Right lobe of liver (tissue), 6 donors: ENCODE measurements around the gene TUB. TPM values are rescaled to one million over a fixed set of nuclear protein-coding genes. Genes with fewer than 3 reads are reported as not detected.

Source experiments
- ATAC-seq, 4 donors: fragments of 200-7000 bp; cut with Tn5 transposase; one replicate each; pipeline ENCODE4 v1.9.1; 2020; ENCODE audit warnings: mild to moderate bottlenecking in 4 of 4, moderate library complexity in 4 of 4
- DNase-seq, 3 donors: peaks; one replicate each; pipeline ENCODE4 v3.0.0-alpha.2; 2020
- H3K27ac ChIP-seq, 3 donors: fragments of 200-600 bp; one replicate each; pipeline ENCODE4 v1.8.0; 2022
- H3K27me3 ChIP-seq, 2 donors: fragments of 200-600 bp; one replicate each; pipeline ENCODE4 v1.8.0; 2022
- H3K36me3 ChIP-seq, 4 donors: fragments of 200-600 bp; sonication (generic) in 1 of 4; one replicate each; pipeline versions ENCODE4 v1.5.1 to v1.8.0; 2017 to 2022; ENCODE audit warnings: control low read depth in 1 of 4
- H3K4me1 ChIP-seq, 4 donors: fragments of 200-600 bp; sonication (generic) in 1 of 4; one replicate each; pipeline versions ENCODE4 v1.5.1 to v1.8.0; 2017 to 2022; ENCODE audit warnings: control low read depth in 1 of 4
- H3K4me3 ChIP-seq, 3 donors: fragments of 200-600 bp; one replicate each; pipeline ENCODE4 v1.8.0; 2022
- H3K9me3 ChIP-seq, 4 donors: fragments of 200-600 bp; sonication (generic) in 1 of 4; one replicate each; pipeline versions ENCODE4 v1.5.1 to v1.8.0; 2017 to 2022; ENCODE audit warnings: control low read depth in 1 of 4
- CTCF ChIP-seq, 4 donors: fragments of 200-600 bp in 3 of 4; fragments of 450-650 bp in 1 of 4; IDR thresholded peaks; one replicate each; pipeline versions ENCODE4 v1.5.1 to v1.8.0; 2016 to 2022; ENCODE audit warnings: antibody characterized with exemption in 4 of 4, mild to moderate bottlenecking in 2 of 4
- POLR2A ChIP-seq: fragments of 450-650 bp; IDR thresholded peaks from one replicate; pipeline ENCODE4 v1.6.1; 2017; ENCODE audit warnings: antibody characterized with exemption, mild to moderate bottlenecking
- WGBS: methylation state at CpG from one replicate; pipeline ENCODE4 v1.1.6; 2018; ENCODE audit warnings: low coverage, low lambda C conversion rate; ENCODE audit not compliant: insufficient coverage; ENCODE audit errors: missing lambda C conversion rate; 5-methylcytosine and 5-hydroxymethylcytosine counted together
- intact Hi-C, 2 donors: fragments of 100-400 bp; cut with DNase I; formaldehyde crosslinking; loops; one replicate each; pipeline versions ENCODE4 v1.11.2 to v1.14.1; 2022
- total RNA-seq, 6 experiments: library from RNA; depleted of rRNA in 2 of 6; stranded (reverse); fragments of >200 nt in 2 of 6; fragmentation: NEBNext Ultra II Directional in 3 of 6; extraction: Animal tissue kit (Norgen Biotek cat#: 25700) in 3 of 6; gene quantifications; one replicate each; pipeline versions ENCODE4 v1.1.0 to v1.2.4, GENCODE V29; 2016 to 2023
- donor health status: DM: no; HTN: yes; CAD: no.
- donor health status: DM: no; HTN: no; CAD: no.
- donor health status: DM: no; HTN: no; CAD: no.
- donor health status: DM: no; HTN: yes; CAD: no.
- donor health status: DM: no; HTN: yes; CAD: no.

TUB gene
- total RNA-seq, 6 experiments from 2014 or later = 0.42 to 3.1 (median 0.89) TPM

DNA sequence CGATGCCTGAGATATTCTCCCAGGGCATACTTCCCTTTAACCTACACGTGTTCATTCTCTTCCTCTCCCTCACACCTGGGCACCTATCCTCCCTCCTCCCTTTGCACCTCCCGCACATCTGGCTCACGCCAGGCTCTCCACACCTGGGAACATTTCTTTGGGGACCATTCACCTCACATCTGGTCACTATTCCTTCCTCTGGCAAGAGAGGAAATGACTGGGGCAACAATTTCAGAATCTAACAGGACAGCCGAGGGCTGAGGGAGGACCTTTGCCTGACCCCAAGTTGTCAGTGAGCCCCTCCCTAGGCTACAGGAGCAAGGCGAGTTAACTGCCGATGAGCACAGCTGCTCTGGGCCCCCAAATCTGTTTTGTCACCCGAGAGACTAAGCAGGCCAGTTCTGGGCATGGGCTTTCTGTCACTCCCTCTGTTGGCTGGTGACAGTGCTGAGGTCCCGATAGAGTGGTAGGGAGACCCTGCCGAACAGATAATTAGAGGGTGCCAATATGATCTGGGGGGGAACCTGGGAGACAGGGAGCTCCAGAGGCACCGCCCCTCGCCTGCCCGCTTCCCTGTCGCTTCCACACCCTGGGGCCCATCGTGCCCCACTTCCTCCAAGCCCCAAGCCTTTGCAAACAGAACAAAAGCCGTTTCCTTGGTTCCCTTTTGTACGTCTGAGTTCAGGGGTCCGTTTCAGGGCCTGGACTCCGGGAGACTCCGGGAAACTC, 48.3 kb upstream of the TUB start:
- intact Hi-C loops = loop anchor here in 1 of 2 donors (5.0 kb wide), 1 partner anchor 65 kb away; no protein-coding TSS in a partner anchor
- WGBS = 30% methylated on average over 9 of the region's 20 CpGs
- no peaks in the 10 kb centered on the region for H3K27me3 ChIP-seq
- DNase-seq = no peak
- TF ChIP-seq POLR2A (no peak), CTCF (IDR thresholded peaks at IDR 0.05) (no peak)
- no peaks in the 10 kb centered on the region for H3K9me3 ChIP-seq
- no peaks in the 10 kb centered on the region for H3K36me3 ChIP-seq
- no peak for ATAC-seq
- no peaks in the 10 kb centered on the region for H3K4me1 ChIP-seq
- H3K4me3 ChIP-seq = no peak overlapping the region
- no peak overlapping the region for H3K27ac ChIP-seq

DNA sequence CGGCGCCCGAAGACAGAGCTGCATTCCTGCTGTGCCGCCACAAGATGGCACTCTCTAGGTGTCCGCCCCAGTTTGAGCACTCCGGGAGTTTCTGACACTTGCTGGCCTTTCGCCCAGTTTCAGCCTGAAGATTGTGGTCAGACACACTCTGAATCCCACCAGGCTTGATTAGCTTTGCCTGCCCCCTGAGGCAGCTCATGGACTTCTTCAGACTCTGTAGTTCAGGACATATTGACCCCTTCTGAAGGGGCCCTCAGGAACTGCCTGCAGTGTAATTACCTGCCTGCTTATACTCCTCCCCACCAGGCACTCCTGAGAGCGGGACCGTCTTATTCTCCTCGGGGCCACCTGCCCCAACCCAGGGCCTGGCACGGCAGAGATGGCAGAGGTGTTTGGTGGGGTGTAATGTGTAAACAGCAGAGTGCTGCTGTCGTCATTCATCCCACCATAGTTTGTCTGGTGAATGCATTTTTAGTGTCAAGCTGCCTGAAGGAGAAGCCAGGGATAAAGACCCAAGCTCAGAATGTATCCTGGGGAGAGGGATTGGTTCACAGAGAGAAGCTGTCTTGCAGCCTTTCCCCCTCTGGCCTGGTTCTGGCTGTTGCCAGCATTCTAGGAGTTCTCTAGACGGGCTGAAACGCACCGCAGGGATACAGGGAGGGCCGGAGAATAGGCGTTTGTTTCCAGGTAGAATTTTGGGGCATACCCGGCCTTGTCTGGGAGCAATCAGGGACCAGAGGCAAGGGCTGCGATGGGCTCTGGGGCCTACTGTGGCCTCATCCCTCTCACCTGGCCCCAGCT, 47.5 kb upstream of the TUB start:
- Histone ChIP-seq H3K27ac (no peak overlapping the region), H3K4me3 (no peak overlapping the region), H3K4me1 (no peaks in the 10 kb centered on the region), H3K36me3 (no peaks in the 10 kb centered on the region), H3K9me3 (no peaks in the 10 kb centered on the region), H3K27me3 (no peaks in the 10 kb centered on the region)
- intact Hi-C loops = loop anchor here in 1 of 2 donors (5.0 kb wide), 1 partner anchor 64 kb away; no protein-coding TSS in a partner anchor
- DNase-seq (peak; percentile 75 to 82 (median 80)), ATAC-seq (peak; percentile 88 to 96 (median 94))
- TF ChIP-seq POLR2A (no peak), CTCF (IDR thresholded peaks at IDR 0.05) (peak; percentile 82 to 95 (median 92))
- WGBS = 28% methylated on average over 10 of the region's 19 CpGs

DNA sequence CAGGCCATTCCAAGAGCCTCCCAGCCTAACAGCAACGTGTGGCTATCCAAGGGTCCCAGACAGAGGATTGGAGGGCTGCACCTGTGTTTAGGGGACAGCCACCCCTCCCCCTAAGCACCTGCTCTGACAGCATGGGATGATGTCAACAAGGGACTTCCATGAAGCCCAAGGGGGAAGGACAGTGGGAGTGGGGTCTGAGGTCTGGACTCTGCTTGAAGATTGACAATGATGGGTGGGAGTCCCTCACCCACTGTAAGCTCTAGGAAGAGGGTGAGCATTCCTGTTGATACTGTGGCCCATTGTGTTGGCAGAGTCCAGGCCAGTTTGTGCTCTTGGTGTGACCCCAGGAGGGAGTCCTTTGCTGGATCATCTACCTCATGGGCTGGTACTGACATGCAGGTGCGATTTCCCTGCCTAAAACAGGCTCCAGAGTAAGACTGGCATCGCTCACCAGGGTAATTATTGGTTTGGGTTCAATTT, 46.9 kb upstream of the TUB start:
- no peak for ATAC-seq
- H3K27me3 ChIP-seq = no peaks in the 10 kb centered on the region
- no peak for DNase-seq
- no peak for TF ChIP-seq CTCF (IDR thresholded peaks at IDR 0.05)
- TF ChIP-seq POLR2A = no peak
- WGBS = no CpG with 5 or more reads among the region's 3 CpGs
- intact Hi-C loops = loop anchor here in 1 of 2 donors (5.0 kb wide), 1 partner anchor 63 kb away; no protein-coding TSS in a partner anchor
- H3K36me3 ChIP-seq = no peaks in the 10 kb centered on the region
- H3K27ac ChIP-seq = no peak overlapping the region
- no peaks in the 10 kb centered on the region for H3K4me1 ChIP-seq
- H3K4me3 ChIP-seq = no peak overlapping the region
- H3K9me3 ChIP-seq = no peaks in the 10 kb centered on the region

DNA sequence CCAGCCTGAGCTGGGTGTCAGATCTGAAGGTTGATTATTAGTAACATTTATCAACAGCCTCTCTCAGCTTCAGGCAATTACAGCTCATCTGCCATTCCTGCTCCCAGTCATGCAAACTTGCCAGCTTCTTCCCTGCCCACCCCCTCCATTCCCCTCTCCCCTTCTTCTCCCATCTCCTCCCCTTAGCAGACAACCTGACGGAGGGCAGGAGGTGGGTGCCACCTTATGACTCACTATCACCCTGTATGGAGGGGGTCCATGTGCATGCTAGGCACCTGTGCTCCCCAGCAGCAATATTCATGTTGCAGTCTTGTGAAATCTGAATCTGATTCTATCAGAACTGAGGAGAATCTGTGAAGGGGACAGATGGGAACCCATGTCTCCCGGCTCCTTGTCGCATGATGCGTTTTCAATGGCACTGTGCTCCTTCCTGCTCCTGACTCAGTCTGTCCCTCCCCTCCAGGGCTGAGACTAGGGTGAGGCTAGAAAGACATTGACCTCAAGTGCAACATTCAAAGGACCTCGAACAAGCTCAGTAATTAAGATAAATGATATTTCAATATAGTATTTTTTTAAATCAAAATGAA, 46.3 kb upstream of the TUB start:
- H3K4me3 ChIP-seq = no peak overlapping the region
- H3K4me1 ChIP-seq = no peaks in the 10 kb centered on the region
- intact Hi-C loops = loop anchor here (5.0 kb wide), 2 partner anchors 38 to 63 kb away; no protein-coding TSS in a partner anchor
- no peak overlapping the region for H3K27ac ChIP-seq
- H3K9me3 ChIP-seq = no peaks in the 10 kb centered on the region
- DNase-seq (no peak), ATAC-seq (no peak)
- H3K27me3 ChIP-seq = no peaks in the 10 kb centered on the region
- H3K36me3 ChIP-seq = no peaks in the 10 kb centered on the region
- no peak for TF ChIP-seq POLR2A
- TF ChIP-seq CTCF (IDR thresholded peaks at IDR 0.05) = no peak
- WGBS = 78% methylated on average over 5 of the region's 5 CpGs
